ENCODE results near the gene TLK1.

DNA sequence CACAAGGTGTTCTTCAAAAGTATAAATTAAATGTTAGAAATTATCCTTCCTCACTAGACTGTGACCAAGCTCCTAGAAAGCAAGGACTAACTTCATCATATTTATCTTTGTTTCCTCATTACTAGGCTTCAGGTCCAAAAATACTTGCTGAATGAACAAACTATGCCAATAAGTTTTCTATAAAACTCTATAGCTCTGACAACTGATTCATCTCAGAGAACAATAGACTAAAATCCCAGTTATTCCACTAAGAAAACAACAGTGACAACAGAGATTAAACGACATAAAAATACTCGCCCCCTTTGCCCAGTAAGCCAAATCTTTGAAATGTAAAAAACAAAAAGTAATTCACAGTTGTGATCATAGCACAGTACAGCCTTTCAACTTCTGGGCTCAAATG is 13.6 kb downstream of the TLK1 start:
- no peak for TF ChIP-seq POLR2AphosphoS5 (IDR thresholded peaks at IDR 0.05; ENCODE audit: low read depth, low read length)
- no peak for TF ChIP-seq YY1 (IDR thresholded peaks at IDR 0.05; ENCODE audit: low read depth)
